H1 (cell line): Measurements from ENCODE around the gene RPL6. TPM values are rescaled to one million over a fixed set of nuclear protein-coding genes. Genes with fewer than 3 reads are reported as not detected.

Experiments
- CTCF ChIA-PET: fragments of 300-600 bp; sonication (Branson Sonifier 250); formaldehyde crosslinking; loops from one replicate; lab custom pipeline; 2021; ENCODE audit not compliant: partially characterized antibody; lab: Charles Lee
- POLR2A ChIA-PET: fragments of 300-600 bp; sonication (Branson Sonifier 250); formaldehyde crosslinking; loops from one replicate; lab custom pipeline; 2021; ENCODE audit warnings: inconsistent platforms; ENCODE audit not compliant: partially characterized antibody; lab: Charles Lee
- DNase-seq, 2 experiments: peaks; one replicate each; pipeline versions ENCODE4 v3.0.0 to v3.0.0-alpha.2; 2010 to 2022; ENCODE audit warnings: low spot score in 2 of 2, low read depth in 1 of 2, mixed read lengths in 1 of 2
- FAIRE-seq: peaks from 2 replicates; lab custom pipeline; 2011; peaks lifted over from hg19 to GRCh38; lab: Jason Lieb, UNC
- H2AFZ ChIP-seq: 2 replicates; pipeline ENCODE4 v1.8.1; 2012; ENCODE audit warnings: low read length, inconsistent platforms
- H2AK5ac ChIP-seq: 2 replicates; pipeline ENCODE4 v1.6.1; 2013; ENCODE audit warnings: low read depth, low read length
- H2BK120ac ChIP-seq: replicated peaks from 2 replicates; pipeline ENCODE3; 2013; ENCODE audit warnings: low read depth, low read length, inconsistent platforms
- H2BK12ac ChIP-seq: 2 replicates; pipeline ENCODE4 v1.6.1; 2013; ENCODE audit warnings: low read depth, low read length
- H2BK15ac ChIP-seq: 2 replicates; pipeline ENCODE4 v1.6.1; 2013; ENCODE audit warnings: low read length
- H2BK20ac ChIP-seq: 2 replicates; pipeline ENCODE4 v1.6.1; 2013; ENCODE audit warnings: low read length
- H2BK5ac ChIP-seq: 2 replicates; pipeline ENCODE4 v1.6.1; 2013; ENCODE audit warnings: low read depth, low read length
- H3K14ac ChIP-seq: 2 replicates; pipeline ENCODE4 v1.6.1; 2013; ENCODE audit warnings: inconsistent platforms; ENCODE audit not compliant: insufficient read length
- H3K18ac ChIP-seq: 2 replicates; pipeline ENCODE4 v1.6.1; 2013; ENCODE audit warnings: low read length; ENCODE audit errors: extremely low read depth
- H3K23ac ChIP-seq: 2 replicates; pipeline ENCODE4 v1.6.1; 2013; ENCODE audit warnings: inconsistent platforms; ENCODE audit not compliant: insufficient read length
- H3K23me2 ChIP-seq: 2 replicates; pipeline ENCODE4 v1.6.1; 2013; ENCODE audit warnings: low read depth, low read length
- H3K27ac ChIP-seq: 2 replicates; pipeline ENCODE4 v1.6.1; 2011; ENCODE audit warnings: low read depth, low read length, inconsistent platforms
- H3K27me3 ChIP-seq, 4 experiments: replicated peaks in 1 of 4; 1 replicate in 1 of 4; 2 replicates in 3 of 4; pipeline versions ENCODE4 v1.6.1 to v1.8.1; 2011 to 2013; ENCODE audit warnings: low read length in 3 of 4, mild to moderate bottlenecking in 3 of 4, inconsistent platforms in 2 of 4, mixed read lengths in 2 of 4, moderate library complexity in 1 of 4; ENCODE audit not compliant: control insufficient read depth in 3 of 4, insufficient read depth in 3 of 4; ENCODE audit errors: extremely low read depth in 1 of 4
- H3K36me3 ChIP-seq, 4 experiments: 2 replicates each; pipeline versions ENCODE4 v1.6.1 to v1.8.1; 2011 to 2013; ENCODE audit warnings: mild to moderate bottlenecking in 4 of 4, low read length in 3 of 4, moderate library complexity in 2 of 4, control low read depth in 1 of 4, inconsistent platforms in 1 of 4; ENCODE audit not compliant: insufficient read depth in 4 of 4, control insufficient read depth in 2 of 4
- H3K4ac ChIP-seq: replicated peaks from 2 replicates; pipeline ENCODE3; 2013; ENCODE audit warnings: low read length, low read depth, mixed read lengths, inconsistent platforms; ENCODE audit not compliant: insufficient read length
- H3K4me1 ChIP-seq, 4 experiments: replicated peaks in 1 of 4; 1 replicate in 1 of 4; 2 replicates in 3 of 4; pipeline versions ENCODE4 v1.6.1 to v1.8.1; 2011 to 2013; ENCODE audit warnings: low read length in 3 of 4, inconsistent platforms in 2 of 4, mixed read lengths in 1 of 4; ENCODE audit not compliant: insufficient read depth in 4 of 4, control insufficient read depth in 3 of 4
- H3K4me2 ChIP-seq, 2 experiments: 2 replicates each; pipeline versions ENCODE4 v1.6.1 to v1.8.1; 2011 to 2013; ENCODE audit warnings: low read depth in 2 of 2, low read length in 2 of 2, control low read depth in 1 of 2, inconsistent platforms in 1 of 2, mild to moderate bottlenecking in 1 of 2; ENCODE audit not compliant: insufficient read depth in 1 of 2
- H3K4me3 ChIP-seq, 4 experiments: fragments of 200-600, 300-600 bp in 1 of 4; sonication (generic), shearing (Covaris generic), sonication (Bioruptor Twin) in 1 of 4; 2 replicates each; pipeline versions ENCODE4 v1.5.1 to v1.8.1; 2011 to 2016; ENCODE audit warnings: low read length in 4 of 4, low read depth in 3 of 4, control low read depth in 2 of 4, inconsistent platforms in 2 of 4, mild to moderate bottlenecking in 2 of 4, mixed read lengths in 1 of 4, moderate library complexity in 1 of 4; ENCODE audit not compliant: insufficient read depth in 2 of 4; ENCODE audit errors: extremely low read depth in 1 of 4
- H3K56ac ChIP-seq: replicated peaks from 2 replicates; pipeline ENCODE3; 2013; ENCODE audit warnings: low read depth, mild to moderate bottlenecking, mixed read lengths, low read length, inconsistent platforms; ENCODE audit not compliant: insufficient read length
- H3K79me1 ChIP-seq: 2 replicates; pipeline ENCODE4 v1.6.1; 2013; ENCODE audit warnings: low read depth, low read length, control low read depth
- H3K79me2 ChIP-seq, 2 experiments: 2 replicates each; pipeline versions ENCODE4 v1.6.1 to v1.8.1; 2012 to 2013; ENCODE audit warnings: low read length in 2 of 2, mild to moderate bottlenecking in 2 of 2, inconsistent platforms in 1 of 2; ENCODE audit not compliant: insufficient read depth in 2 of 2, control insufficient read depth in 1 of 2
- H3K9ac ChIP-seq, 4 experiments: replicated peaks in 1 of 4; 1 replicate in 1 of 4; 2 replicates in 3 of 4; pipeline versions ENCODE4 v1.6.1 to v1.8.1; 2011 to 2013; ENCODE audit warnings: low read depth in 3 of 4, low read length in 3 of 4, control low read depth in 2 of 4, mild to moderate bottlenecking in 2 of 4, moderate library complexity in 2 of 4, inconsistent platforms in 1 of 4; ENCODE audit errors: extremely low read depth in 1 of 4
- H3K9me3 ChIP-seq, 2 experiments: 2 replicates each; pipeline versions ENCODE4 v1.6.1 to v1.8.1; 2012 to 2013; ENCODE audit warnings: mild to moderate bottlenecking in 2 of 2, moderate library complexity in 2 of 2, control low read depth in 1 of 2, inconsistent platforms in 1 of 2, low read depth in 1 of 2, low read length in 1 of 2, mixed read lengths in 1 of 2; ENCODE audit not compliant: insufficient read depth in 2 of 2
- H4K20me1 ChIP-seq, 2 experiments: replicated peaks in 1 of 2; 2 replicates each; pipeline versions ENCODE3 to v1.8.1; 2011 to 2013; ENCODE audit warnings: inconsistent platforms in 2 of 2, low read length in 2 of 2, mild to moderate bottlenecking in 1 of 2; ENCODE audit not compliant: insufficient read depth in 2 of 2, control insufficient read depth in 1 of 2
- H4K5ac ChIP-seq: 2 replicates; pipeline ENCODE4 v1.6.1; 2013; ENCODE audit warnings: low read length, low read depth, mixed read lengths, inconsistent platforms; ENCODE audit not compliant: insufficient read length
- H4K8ac ChIP-seq: 2 replicates; pipeline ENCODE4 v1.8.0; 2013; ENCODE audit warnings: mild to moderate bottlenecking, moderate library complexity, low read length, inconsistent platforms; ENCODE audit not compliant: insufficient read depth; ENCODE audit errors: extremely low read depth
- H4K91ac ChIP-seq: replicated peaks from 2 replicates; pipeline ENCODE3; 2013; ENCODE audit warnings: low read length, mixed read lengths, inconsistent platforms; ENCODE audit not compliant: insufficient read length
- SIN3A ChIP-seq, 2 experiments: IDR thresholded peaks in 1 of 2; conservative IDR thresholded peaks in 1 of 2; 2 replicates each; pipeline ENCODE4 v1.6.1; 2011 to 2012; ENCODE audit warnings: low read length in 2 of 2, improper control_type of control experiment in 1 of 2, low read depth in 1 of 2, mild to moderate bottlenecking in 1 of 2
- SP1 ChIP-seq: IDR thresholded peaks from 2 replicates; pipeline ENCODE4 v1.6.1; 2011; ENCODE audit warnings: low read depth, low read length
- ZNF274 ChIP-seq: IDR thresholded peaks from 2 replicates; pipeline ENCODE4 v1.7.0; 2012; ENCODE audit warnings: low read length, borderline replicate concordance; ENCODE audit errors: extremely low read depth
- WGBS, 2 experiments: shearing (Covaris generic) in 1 of 2; methylation state at CpG; one replicate each; pipeline versions ENCODE4 v1.1.6 to v1.1.7; 2013 to 2015; ENCODE audit warnings: low lambda C conversion rate in 2 of 2, mixed read lengths in 2 of 2, inconsistent platforms in 1 of 2, low coverage in 1 of 2, missing lambda C conversion rate in 1 of 2; ENCODE audit not compliant: insufficient replicate concordance in 2 of 2, insufficient coverage in 1 of 2, insufficient read length in 1 of 2; ENCODE audit errors: extremely low coverage in 1 of 2, missing lambda C conversion rate in 1 of 2; 5-methylcytosine and 5-hydroxymethylcytosine counted together
- polyA plus RNA-seq, 7 experiments: library from polyadenylated mRNA; depleted of rRNA in 3 of 7; stranded (reverse) in 5 of 7; unstranded in 2 of 7; fragments of >200 nt in 5 of 7; fragments of 200-250 nt in 2 of 7; gene quantifications; 1 replicate in 5 of 7; 2 replicates in 1 of 7; 4 replicates in 1 of 7; pipeline versions ENCODE4 v1.2.1 to v1.2.3, GENCODE V29; 2011 to 2013; ENCODE audit warnings: missing spikeins in 2 of 7, mixed read lengths in 2 of 7
- total RNA-seq: library from RNA; stranded (reverse); fragmentation: NEBNext Ultra II Directional; extraction: Animal tissue kit (Norgen Biotek cat#: 25700); gene quantifications from 2 replicates; pipeline ENCODE4 v1.2.1, GENCODE V29; 2021

Gene RPL6
- total and polyA plus RNA-seq, 2 of the 8 experiments (the other 6 are each of a cell fraction or from before 2014, with no cell fraction given): 1,073 to 1,643 TPM

DNA sequence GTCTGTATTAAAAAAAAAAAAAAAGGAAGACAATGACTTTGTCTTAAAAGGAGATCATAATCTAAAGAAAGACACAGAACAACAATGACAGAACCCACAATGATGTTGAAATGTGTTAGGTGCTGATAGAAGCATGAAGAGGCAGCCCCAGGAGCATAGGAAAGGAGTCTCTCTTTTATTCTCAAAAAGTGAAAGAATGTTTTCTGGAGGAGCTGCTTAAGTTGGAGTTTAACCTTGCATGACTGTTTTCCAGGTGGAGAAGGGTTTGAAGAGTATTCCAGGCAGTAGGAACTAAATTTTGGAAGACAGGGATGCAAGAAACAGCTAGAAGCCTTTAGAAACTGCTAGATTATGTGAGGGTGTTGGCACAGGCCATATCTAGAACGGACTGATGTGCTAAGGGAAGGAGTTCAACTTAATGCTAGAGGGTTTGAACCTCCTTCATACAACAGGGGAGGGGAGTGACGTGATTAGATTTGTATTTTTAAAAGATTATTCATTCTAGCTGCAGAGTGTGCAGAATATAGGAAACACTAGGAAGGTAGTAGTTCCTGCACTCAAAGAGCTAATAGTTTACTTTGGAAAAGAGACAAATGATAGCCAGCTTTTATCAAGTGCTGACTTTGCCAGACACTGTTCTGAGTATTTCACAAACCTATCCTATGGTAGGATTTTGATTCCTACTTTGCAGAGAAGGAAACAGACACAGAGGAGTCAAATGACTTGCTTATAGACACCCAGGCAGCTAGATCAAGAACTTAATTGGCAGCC is 4.6 kb upstream of the RPL6 start:
- Histone ChIP-seq H2BK12ac (no peak overlapping the region), H2AFZ (no peak overlapping the region), H3K4me1 (no peaks in the 10 kb centered on the region), H2BK20ac (no peak overlapping the region), H4K20me1 (no peaks in the 10 kb centered on the region), H3K4ac (no peak overlapping the region), H3K9ac (no peak overlapping the region), H4K5ac (no peak overlapping the region), H2BK15ac (no peak overlapping the region), H3K79me1 (no peaks in the 10 kb centered on the region), H2BK5ac (no peak overlapping the region), H3K27ac (no peak overlapping the region), H3K56ac (no peak overlapping the region), H3K36me3 (no peaks in the 10 kb centered on the region), H3K14ac (no peak overlapping the region), H4K91ac (no peak overlapping the region), H2BK120ac (no peak overlapping the region), H3K18ac (no peak overlapping the region), H4K8ac (no peak overlapping the region), H3K4me3 (no peak overlapping the region), H3K9me3 (no peaks in the 10 kb centered on the region), H3K23ac (no peak overlapping the region), H3K4me2 (no peak overlapping the region), H3K27me3 (no peaks in the 10 kb centered on the region), H3K79me2 (peaks cover 0 to 1% of the 10 kb centered on the region in 2 experiments; a peak in 2 of 4 replicates), H2AK5ac (no peak overlapping the region), H3K23me2 (no peaks in the 10 kb centered on the region)
- DNase-seq (no peak), FAIRE-seq (no peak)
- TF ChIP-seq SIN3A (conservative IDR thresholded peaks at IDR 0.05 in 1 of 2, IDR thresholded peaks at IDR 0.05 in 1 of 2; ENCODE audit: low read depth in 1 of 2, low read length in 2 of 2) (no peak), ZNF274 (no peak), SP1 (no peak)
- ChIA-PET POLR2A (interaction anchor here (0.9 to 2.5 kb wide), 3 partner anchors 10 to 50 kb away, joined by 3 to 18 read pairs (median 4); no protein-coding TSS in a partner anchor), CTCF (interaction anchor here (1.0 to 1.4 kb wide), 3 partner anchors 50 to 216 kb away, joined by 3 to 4 read pairs (median 4); no protein-coding TSS in a partner anchor)
- WGBS, 2 experiments: 58% methylated on average over 2 of the region's 2 CpGs; no CpG with 5 or more reads in 1 of the 2 experiments
